GM19023 (cell line): ENCODE data around the gene EPHA4.
A peak's percentile ranks its signal among the peaks of the same experiment; 100 is the strongest.

ENCODE experiments used
- ATAC-seq: cut with Tn5 transposase; IDR thresholded peaks from one replicate; pipeline ENCODE4 v1.9.1; 2021; ENCODE audit warnings: mild to moderate bottlenecking, moderate library complexity; ENCODE audit not compliant: unreplicated experiment

Gene EPHA4

GRCh38 chr2:221572219-221572820 is at the start of gene EPHA4:
Gene EPHA4, minus strand, starts transcription at chr2:221572304. Its CDS starts 56 bp downstream, at chr2:221572248.
- peak; percentile 88 for ATAC-seq

GRCh38 chr2:221618007-221618406 is 45.9 kb upstream of the EPHA4 start:
- ATAC-seq: no peak

- no peak for ATAC-seq
Observed at GRCh38 chr2:221616561-221616960, 44.5 kb upstream of the EPHA4 start.

GRCh38 chr2:221614274-221614673 is 42.2 kb upstream of the EPHA4 start:
- ATAC-seq: no peak

GRCh38 chr2:221612800-221613199 is 40.7 kb upstream of the EPHA4 start:
- no peak for ATAC-seq

GRCh38 chr2:221612161-221612560 is 40.1 kb upstream of the EPHA4 start:
- ATAC-seq: no peak

- ATAC-seq: no peak
Observed at GRCh38 chr2:221610675-221611074, 38.6 kb upstream of the EPHA4 start.

GRCh38 chr2:221610255-221610654 is 38.2 kb upstream of the EPHA4 start:
- ATAC-seq: no peak

- ATAC-seq: no peak
Observed at GRCh38 chr2:221608442-221608841, 36.3 kb upstream of the EPHA4 start.

GRCh38 chr2:221606424-221606823 is 34.3 kb upstream of the EPHA4 start:
- no peak for ATAC-seq

- no peak for ATAC-seq
Observed at GRCh38 chr2:221605751-221606240, 33.7 kb upstream of the EPHA4 start.

- no peak for ATAC-seq
Observed at GRCh38 chr2:221602938-221603337, 30.8 kb upstream of the EPHA4 start.

- ATAC-seq: no peak
Observed at GRCh38 chr2:221601376-221601775, 29.3 kb upstream of the EPHA4 start.

GRCh38 chr2:221600388-221600787 is 28.3 kb upstream of the EPHA4 start:
- ATAC-seq: no peak

GRCh38 chr2:221596192-221596591 is 24.1 kb upstream of the EPHA4 start:
- no peak for ATAC-seq

- no peak for ATAC-seq
Observed at GRCh38 chr2:221590861-221591365, 18.8 kb upstream of the EPHA4 start.

- ATAC-seq: no peak
Observed at GRCh38 chr2:221589696-221590095, 17.6 kb upstream of the EPHA4 start.

- no peak for ATAC-seq
Observed at GRCh38 chr2:221588306-221588985, 16.3 kb upstream of the EPHA4 start.

- ATAC-seq: no peak
Observed at GRCh38 chr2:221581986-221582385, 9.9 kb upstream of the EPHA4 start.

- no peak for ATAC-seq
Observed at GRCh38 chr2:221574231-221574570, 2.1 kb upstream of the EPHA4 start.

GRCh38 chr2:221573430-221574230 is 1.5 kb upstream of the EPHA4 start:
- ATAC-seq: peak; percentile 56
